GM19438 (cell line): Measurements from ENCODE around the gene ZNF860.

Experiments used
- ATAC-seq: cut with Tn5 transposase; IDR thresholded peaks from one replicate; pipeline ENCODE4 v1.9.1; 2021; ENCODE audit warnings: low read depth; ENCODE audit not compliant: unreplicated experiment

The ZNF860 gene

DNA sequence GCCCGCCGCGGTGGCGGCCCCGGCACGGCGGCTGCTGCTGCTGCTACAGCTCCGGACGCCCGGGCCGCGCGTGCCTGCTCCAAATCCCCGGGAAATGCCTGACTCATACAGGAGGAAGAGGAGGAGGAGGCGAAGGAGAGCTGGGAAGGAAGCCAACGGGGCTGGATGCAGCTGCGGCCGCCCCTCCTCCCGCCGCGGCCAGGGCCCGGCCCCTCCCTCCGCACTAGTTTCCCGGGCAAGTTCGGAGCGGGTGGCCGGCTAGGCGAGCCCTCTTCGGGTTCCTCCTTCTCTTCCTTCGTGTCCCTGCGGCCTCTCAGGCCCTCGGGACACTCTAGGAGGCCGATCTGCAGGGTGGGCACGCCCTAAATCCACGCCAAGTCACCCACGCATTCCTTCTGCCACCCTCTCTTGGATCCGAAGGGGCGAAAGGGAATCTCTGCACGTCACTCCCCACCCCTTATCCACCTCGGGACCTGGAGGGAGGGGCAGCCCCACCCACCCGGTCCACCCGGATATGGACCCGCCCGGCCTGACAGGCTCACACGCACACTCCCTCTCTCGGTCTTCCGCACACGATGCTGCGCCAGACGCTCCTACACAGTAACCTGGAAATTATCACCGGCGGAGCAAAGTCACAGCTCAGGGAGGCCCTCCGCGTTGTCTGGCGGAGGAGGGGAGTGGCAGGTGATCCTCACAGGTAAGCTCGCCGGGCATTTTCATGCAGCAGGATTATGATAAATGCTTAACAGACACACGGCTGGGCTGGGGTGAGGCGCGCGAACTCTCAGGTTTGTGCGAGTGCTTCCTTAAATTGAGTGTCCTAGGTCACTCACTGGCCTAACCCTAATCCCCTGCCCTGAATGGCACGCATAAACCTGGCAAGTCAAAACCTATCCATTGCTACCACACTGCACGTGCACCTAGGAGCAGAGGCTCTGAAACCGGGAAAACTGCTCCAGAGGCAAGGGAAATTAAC lies at the start of gene ZNF860, which contains the start of gene OSBPL10:
Gene ZNF860, plus strand, starts transcription at position 545 of the 976 bp plus-strand sequence. CDS start 7,330 bp downstream, outside the sequence.
Gene OSBPL10, minus strand, starts transcription at position 57 of the 976 bp plus-strand sequence. CDS start 83 bp downstream, outside the sequence.
- peak; percentile 50 for ATAC-seq

DNA sequence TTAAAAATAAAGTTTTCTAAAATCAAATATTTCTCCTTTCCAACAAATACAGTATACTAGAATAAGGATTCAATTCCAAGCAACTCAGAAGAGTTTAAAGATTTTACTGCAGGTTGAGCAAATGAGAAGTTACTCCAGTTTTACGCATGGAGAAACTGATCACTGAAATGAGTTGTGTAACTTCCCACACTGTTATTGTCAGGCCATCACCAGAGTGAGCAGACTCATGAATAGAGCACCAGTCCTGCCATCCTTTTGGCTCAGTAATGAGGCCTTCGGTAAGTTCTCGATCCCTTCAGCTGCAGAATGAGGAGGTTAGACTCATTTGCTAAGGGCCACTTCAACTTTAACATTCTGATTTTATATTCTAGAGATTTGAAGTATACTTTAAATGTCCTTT lies 48.6 kb upstream of the ZNF860 start:
- ATAC-seq: no peak

DNA sequence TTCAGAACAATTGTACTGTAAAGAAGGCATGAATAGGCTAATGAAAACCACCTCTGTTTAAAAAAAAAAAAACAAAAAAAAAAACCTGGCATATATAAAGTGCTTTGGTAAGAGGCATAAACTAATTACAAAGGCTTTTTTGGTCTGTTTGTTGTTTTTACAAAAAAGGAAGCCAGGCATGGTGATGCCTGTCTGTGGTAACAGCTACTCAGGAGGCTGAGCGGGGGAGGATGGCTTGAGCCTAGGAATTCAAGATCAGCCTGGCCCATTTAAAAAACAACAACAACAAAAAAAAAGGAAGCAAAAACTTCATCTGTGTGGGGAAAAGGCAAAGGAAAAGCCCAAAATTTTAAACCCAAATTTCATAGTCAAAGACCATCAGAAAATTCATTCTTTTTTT lies 47.5 kb upstream of the ZNF860 start:
- ATAC-seq: no peak

DNA sequence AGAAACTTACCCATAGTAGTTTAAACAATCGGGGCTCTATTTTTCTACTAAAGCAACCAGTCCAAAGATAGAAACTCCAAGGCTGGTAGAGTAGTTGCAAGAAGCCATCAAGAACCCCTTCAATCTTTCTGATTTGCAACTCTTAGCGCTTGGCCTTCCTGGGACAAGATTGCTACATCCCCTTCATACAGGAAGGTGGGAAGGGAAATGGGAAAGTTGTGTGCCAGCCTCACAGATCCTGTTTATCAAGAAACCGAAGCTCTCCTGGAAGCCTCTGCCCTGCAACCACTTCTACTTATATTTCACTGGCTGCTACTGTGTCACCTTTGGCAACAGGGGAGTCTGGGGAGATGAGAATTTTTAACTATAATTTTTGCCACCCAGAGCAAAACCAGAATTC lies 46.7 kb upstream of the ZNF860 start:
- no peak for ATAC-seq

DNA sequence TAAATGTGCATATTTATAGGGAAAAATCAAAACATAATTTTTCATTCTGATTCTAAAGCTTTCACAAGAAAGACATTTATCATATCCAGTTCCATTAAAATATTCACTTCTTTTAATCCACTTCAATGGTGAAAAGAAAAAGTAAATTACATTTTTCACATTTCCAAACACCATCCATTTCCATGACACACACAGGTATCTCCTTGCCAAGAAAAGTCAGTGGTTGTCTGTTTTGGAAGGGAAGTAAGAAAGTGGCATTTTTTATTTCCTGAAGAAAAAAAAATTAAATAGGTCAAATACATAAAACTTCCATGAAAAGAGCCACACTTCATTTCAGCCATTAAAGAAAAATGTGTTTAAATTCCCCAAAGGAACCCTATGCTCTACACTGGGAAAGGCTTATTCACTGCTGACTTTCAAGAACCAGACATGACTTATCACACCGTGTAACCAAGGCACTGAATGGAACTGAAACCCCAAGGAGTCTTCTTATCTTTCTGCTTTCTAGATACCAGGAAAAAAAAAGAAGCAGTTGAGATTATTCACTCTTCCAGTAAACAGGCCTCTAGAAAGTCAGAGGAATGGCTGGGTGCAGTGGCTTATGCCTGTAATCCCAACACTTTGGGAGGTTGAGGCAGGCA lies 45.0 kb upstream of the ZNF860 start:
- ATAC-seq: no peak

DNA sequence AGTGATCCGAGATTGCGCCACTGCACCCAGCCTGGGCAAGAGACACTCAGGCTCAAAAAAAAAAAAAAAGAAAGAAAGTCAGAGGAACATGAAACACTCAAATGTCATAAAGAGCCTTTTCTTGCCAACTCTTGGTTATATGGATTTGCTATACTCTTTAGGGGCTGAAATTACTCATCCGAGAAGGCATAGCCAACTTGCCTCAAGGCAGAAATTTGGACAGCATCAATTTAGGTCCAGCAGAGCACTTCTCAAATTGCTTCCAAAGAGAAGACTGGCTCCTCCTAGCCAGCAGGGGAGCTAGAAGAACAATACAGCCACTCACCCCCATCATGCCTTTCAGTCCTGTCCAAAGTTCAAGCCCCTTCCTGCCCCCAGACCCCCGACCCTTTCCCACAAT lies 44.3 kb upstream of the ZNF860 start:
- ATAC-seq: no peak

DNA sequence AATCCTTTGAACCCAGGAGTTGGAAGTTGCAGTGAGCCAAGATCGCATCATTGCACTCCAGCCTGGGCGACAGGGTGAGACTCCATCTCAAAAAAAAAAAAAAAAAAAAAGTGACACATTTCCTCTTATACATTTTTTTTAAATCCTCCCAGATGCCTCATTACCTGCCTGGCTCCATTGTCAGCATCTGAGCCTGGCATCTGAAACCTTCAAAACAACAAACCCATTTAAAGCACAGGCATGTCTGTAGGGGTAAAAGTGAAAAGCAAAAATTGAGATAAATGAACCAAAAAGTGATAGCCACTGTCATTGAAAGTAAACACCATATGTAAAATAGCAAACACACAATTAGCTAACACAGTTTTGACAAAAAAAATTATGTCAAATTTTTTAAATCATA lies 39.1 kb upstream of the ZNF860 start:
- no peak for ATAC-seq

DNA sequence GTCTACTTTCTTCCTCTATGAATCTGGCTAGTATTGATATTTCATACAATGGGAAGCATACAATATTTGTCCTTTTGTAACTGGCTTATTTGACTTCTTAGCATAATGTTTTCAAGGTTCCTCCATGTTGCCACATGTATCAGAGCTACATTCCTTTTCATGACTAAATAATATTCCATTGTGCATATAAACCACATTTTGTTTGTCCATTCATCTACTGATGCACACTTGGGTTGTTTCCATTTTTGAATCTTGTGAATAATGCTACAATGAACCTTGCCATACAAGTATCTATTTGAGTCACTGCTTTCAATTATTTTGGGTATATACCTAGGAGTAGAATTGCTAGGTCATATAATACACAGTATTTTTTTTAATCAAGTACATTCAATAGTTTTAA lies 38.5 kb upstream of the ZNF860 start:
- ATAC-seq: no peak

DNA sequence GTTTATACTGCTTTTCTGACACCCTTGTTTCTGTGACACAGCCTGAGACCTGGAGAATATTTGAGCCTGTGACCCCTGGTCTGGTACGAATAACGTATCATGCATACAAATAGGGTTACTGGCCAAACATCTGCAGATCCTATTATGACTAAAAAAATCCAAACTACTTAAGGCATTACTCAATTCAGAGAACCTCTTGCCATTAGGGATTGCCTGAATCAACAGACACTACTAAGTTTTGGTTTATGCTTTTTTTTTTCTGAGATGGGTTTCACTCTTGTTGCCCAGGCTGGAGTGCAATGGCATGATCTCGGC lies 35.9 kb upstream of the ZNF860 start:
- ATAC-seq: no peak

DNA sequence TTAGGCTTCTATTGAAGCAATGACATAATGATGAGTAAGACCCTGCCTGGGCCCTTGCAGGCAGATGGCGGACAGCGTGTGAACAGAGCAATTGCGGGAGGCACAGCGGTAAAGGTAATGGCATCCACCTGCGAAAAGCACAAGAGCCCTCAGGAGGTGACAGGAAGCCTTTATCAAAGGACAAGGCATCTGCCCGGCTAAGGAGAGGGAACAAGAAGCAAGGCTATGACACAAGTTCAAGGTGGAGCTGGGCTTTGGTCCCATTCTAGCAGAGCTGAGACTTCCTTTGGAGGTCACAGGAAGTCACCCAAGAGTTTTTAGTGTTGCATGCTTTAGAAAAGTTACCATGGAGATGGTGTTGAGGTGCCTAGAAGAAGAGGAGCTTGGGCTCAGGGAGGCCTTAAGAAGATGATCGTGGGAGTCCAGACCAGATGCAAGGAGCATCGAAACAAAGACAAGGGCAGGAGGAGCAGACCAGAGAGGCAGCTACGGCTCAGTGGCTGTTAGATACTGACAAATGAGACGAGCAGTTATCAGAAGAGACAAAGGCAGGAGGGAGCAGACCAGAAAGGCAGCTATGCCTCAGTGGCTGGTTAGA lies 35.0 kb upstream of the ZNF860 start:
- ATAC-seq: no peak

DNA sequence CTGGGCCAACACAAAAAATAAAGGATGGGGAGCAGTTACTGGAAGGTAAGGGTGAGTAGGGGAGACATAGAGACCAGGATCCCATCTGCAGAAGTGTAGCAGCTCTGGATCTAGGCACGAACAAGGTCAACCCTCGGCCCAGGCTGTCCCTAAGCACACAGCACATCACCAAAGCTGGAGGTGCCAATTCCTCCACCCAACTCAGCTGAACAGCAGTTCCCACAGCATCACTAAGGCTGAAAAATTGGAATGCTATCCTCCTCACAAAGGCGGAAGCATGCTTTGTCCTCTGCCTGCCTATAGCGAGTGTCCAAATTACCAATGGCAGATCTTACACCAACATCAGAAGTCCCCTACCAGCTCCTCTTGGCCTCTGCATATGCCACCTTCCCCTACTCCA lies 34.4 kb upstream of the ZNF860 start:
- no peak for ATAC-seq

DNA sequence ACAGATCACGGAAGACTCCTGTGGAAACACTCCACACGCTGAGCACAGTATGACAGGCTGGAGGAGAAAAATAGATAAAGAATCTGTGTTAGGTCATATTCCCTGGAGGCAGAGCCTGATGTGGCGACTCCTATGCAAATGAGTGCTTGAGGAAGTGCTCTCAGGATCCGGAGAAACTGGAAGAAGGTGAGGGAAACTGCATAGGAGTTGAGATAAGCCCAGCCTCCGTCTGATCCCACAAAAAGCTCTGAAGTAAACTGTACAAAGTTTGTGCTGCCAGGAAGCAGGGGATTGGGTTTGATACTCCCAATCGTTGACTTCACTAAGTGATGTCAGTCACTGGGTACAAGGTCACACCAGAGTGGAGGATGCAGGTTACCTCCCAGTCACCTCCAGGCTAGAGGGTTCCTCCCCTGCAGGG lies 33.9 kb upstream of the ZNF860 start:
- no peak for ATAC-seq

DNA sequence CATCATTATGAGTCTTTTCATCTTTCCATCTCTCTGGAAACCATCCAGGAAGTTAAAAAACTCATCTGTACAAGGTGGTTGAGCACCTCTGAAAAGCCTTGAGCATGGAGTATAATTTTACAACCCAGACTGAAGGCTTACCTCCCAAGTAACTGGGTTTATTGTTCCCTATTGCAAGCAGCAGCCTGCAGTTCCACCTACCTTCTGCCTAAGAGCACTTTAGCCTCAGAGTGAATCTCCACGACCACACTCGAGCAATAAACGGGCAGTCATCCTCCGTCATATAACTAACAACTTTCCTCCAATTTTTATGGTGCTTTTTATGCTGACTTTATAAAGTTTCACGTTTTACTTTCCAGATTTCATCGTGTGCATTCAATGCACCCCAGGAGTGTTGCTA lies 33.3 kb upstream of the ZNF860 start:
- no peak for ATAC-seq

DNA sequence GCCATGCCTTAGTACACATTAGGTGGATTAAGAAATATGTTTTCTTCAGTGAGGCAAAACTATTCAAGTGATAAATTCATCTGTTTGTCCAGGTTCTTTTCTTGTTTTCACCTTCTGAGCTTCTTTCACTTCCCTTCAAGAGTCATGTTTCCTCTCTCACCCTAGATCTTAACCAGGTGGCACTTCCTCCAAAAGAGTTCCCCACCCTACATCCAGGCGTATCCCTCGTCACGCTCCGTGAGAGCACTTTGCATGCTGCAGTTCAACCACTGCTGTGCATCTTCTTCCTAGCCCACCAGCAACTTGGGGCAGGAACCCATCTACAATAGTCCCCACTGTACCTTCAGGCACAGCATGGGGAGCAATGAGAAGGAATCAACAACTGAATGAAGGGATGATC lies 29.3 kb upstream of the ZNF860 start:
- ATAC-seq: peak; percentile 88

DNA sequence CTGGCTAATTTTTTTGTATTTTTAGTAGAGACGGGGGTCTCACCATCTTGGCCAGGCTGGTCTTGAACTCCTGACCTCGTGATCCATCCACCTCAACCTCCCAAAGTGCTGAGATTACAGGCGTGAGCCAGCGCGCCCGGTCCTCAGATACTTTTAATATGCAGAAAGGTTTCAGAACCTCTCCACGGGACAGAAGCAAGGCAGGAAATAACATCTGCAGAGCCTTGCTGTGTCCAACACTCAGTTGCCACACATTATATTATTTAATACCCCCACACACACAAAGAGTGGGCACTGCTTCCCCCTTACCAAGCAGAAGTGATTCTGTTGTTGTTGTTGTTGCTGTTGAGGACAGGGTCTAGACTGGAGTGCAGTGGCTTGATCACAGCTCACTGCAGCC lies 28.5 kb upstream of the ZNF860 start:
- no peak for ATAC-seq

DNA sequence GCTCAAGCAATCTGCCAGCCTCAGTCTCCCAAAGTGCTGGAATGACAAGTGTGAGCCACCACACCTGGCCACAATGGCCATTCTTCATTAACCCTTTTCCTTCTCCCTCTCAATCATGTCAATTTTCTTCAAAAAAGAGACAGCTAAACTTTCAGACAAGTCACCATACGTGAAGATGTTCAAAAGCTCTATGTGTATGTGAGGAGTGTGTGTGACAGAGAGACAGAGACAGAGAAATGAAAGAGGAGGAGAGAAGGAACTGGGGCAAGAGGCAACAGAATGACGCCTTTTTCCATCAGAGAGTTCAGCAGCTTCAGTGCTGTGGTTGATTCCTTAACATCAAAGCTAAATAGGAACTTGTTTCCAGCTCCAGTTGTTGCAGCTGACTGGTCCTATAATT lies 27.9 kb upstream of the ZNF860 start:
- ATAC-seq: no peak

DNA sequence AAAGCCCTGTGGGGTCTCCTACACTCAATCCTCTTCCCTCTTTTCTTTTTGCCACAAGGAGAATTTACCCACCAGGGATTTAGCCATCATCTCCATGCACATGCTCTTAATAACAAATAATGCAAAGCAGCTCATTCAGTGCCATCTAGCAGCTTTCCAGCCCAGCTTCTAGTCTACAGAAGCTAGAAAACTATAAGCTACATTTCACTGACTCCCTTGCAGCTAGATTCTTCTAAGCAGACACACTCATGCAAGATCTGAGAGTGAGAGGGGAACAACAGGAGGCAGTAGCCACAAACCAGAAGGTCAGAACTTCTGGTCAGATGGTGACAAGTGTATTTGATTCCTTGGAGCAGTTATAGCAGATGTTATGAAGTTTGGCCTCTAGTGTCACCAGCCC lies 26.0 kb upstream of the ZNF860 start:
- ATAC-seq: no peak

DNA sequence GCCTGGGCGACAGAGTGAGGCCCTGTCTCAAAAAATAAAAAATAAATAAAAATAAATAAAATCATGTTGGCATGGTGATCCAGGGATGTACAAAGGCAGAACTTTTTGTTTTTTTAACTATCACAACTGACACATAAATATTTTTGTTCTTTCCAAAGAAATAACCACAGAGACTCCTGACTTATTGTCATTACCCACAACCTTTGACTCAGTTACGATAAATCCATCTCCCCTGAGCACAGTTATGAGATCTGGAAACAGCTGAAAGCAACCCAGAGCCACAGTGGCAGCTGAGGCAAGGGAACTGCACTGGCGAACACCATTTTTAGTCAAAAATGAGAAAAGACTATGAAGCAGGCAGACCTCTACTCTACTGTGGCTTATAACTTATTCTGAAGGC lies 24.4 kb upstream of the ZNF860 start:
- no peak for ATAC-seq

DNA sequence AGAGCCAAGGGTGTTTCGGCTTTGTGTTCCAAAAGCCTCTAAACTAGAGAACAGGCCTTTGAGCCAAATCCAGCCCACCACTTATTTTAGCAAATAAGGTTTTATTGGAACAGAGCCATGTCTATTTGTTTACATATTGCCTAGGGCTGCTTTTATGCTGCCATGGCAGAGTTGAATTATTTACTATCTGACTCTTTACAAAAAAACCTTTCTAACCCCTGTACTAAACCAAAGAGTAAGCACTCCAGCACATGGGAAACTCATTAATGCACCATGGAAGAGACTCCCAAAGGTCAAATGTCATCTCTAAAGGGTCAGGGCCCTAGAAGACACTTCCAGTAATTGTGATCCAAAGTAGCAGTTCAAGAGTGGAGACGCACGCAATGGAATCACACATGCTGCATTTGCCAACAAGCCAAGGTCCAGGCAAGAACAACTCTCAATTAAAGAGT lies 22.8 kb upstream of the ZNF860 start:
- no peak for ATAC-seq

DNA sequence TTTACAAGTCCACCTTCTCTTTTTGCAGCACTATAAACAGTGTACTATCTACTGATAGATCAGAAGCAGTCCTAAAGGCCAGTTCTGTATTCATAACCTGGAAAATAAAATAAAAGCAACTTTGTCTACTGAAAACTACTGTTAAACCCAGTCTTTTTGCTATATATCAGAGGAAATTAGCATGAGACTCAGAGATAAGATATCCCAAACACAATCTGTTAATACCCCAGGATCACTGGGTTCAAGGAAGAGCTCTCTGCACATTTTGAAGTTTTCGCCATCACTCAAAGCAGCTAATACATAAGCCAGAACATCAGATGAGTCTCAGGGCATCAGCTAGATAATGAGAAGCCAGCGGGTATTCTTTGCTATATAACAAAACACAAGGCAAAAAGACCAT lies 22.3 kb upstream of the ZNF860 start:
- ATAC-seq: no peak
